22Rv1 (cell line): ENCODE results near the gene PIGN.

Source experiments
- H3K27ac ChIP-seq: fragments of 450-650 bp; 2 replicates; pipeline ENCODE4 v1.5.1; 2017
- CTCF ChIP-seq: fragments of 450-650 bp; IDR thresholded peaks from 2 replicates; pipeline ENCODE4 v1.5.1; 2017; ENCODE audit warnings: mild to moderate bottlenecking
- ZFX ChIP-seq: fragments of 450-650 bp; IDR thresholded peaks from 2 replicates; pipeline ENCODE4 v1.6.1; 2017; ENCODE audit warnings: antibody characterized with exemption, borderline replicate concordance

PIGN gene

GRCh38 chr18:62131301-62131909, 55.5 kb downstream of the PIGN start:
- TF ChIP-seq CTCF, result peak; percentile 91
- TF ChIP-seq ZFX, result no peak
- H3K27ac ChIP-seq, result no peak overlapping the region

- no peak for TF ChIP-seq CTCF
- no peak for TF ChIP-seq ZFX
- H3K27ac ChIP-seq, result no peak overlapping the region
These were observed 58.7 kb downstream of the PIGN start for GRCh38 chr18:62128157-62128556.

GRCh38 chr18:62126737-62127136, 60.1 kb downstream of the PIGN start:
- TF ChIP-seq CTCF (no peak), ZFX (no peak)
- no peak overlapping the region for H3K27ac ChIP-seq

- TF ChIP-seq CTCF (no peak), ZFX (no peak)
- no peak overlapping the region for H3K27ac ChIP-seq
These were observed 61.2 kb downstream of the PIGN start for GRCh38 chr18:62125702-62126101.

GRCh38 chr18:62122330-62122729, 64.5 kb downstream of the PIGN start:
- TF ChIP-seq CTCF, result no peak
- TF ChIP-seq ZFX, result no peak
- H3K27ac ChIP-seq, result no peak overlapping the region

GRCh38 chr18:62119884-62120283, 67.0 kb downstream of the PIGN start:
- no peak for TF ChIP-seq ZFX
- TF ChIP-seq CTCF, result no peak
- H3K27ac ChIP-seq, result no peak overlapping the region

GRCh38 chr18:62118328-62118727, 68.5 kb downstream of the PIGN start:
- H3K27ac ChIP-seq, result no peak overlapping the region
- no peak for TF ChIP-seq CTCF
- TF ChIP-seq ZFX, result no peak
